HUDEP-2 (cell line): ENCODE data around the gene TRAF1.

ENCODE experiments used
- DNase-seq, 76 experiments: peaks; one replicate each; lab custom pipeline; 2025; ENCODE audit not compliant: unreplicated experiment in 76 of 76; lab: John Stamatoyannopoulos, UW

TRAF1 gene

DNA sequence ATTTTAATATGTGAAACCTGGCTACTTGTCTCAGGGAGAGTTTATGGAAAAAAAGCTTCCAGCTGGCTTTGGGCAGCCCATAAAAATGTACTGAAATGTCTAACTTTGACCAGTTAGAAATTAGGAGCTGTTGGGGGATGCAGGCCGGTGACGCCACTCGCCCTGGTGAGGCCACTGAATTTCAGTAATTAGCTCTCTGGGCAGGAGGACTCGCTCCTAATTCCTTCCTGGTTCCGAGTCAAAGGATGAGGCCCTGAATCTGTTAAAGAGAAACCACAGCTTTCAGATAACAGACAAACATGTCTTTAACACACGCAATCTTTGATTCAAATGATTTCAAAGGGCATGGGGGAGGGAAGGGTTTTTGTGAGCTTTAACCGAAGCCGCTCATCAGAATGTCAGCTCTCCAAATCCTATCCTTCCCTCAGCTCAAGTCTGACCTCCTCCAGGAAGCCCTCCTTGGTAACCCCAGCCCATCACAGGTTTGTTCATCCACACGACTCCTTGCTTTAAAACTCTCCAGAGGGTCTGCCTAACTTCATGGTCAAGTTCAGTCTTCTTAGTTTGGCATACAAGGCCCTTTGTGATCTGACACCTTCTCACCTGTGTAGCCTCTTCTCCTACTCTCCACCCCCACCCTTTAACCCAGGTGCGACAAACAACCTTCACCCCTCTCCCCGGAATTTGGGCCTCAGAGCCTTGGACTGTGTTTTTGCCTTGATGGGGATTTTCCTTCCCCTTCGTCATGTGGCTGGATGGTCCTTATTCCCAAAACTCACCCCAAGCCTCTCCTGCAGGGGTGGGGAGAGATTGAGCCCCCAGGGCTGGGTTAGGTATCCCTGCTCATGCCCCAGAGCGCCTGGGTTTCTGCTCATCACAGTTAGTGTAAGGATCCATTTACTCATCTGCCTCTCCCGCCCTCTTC lies 36.0 kb downstream of the TRAF1 start:
- DNase-seq, result no peak

DNA sequence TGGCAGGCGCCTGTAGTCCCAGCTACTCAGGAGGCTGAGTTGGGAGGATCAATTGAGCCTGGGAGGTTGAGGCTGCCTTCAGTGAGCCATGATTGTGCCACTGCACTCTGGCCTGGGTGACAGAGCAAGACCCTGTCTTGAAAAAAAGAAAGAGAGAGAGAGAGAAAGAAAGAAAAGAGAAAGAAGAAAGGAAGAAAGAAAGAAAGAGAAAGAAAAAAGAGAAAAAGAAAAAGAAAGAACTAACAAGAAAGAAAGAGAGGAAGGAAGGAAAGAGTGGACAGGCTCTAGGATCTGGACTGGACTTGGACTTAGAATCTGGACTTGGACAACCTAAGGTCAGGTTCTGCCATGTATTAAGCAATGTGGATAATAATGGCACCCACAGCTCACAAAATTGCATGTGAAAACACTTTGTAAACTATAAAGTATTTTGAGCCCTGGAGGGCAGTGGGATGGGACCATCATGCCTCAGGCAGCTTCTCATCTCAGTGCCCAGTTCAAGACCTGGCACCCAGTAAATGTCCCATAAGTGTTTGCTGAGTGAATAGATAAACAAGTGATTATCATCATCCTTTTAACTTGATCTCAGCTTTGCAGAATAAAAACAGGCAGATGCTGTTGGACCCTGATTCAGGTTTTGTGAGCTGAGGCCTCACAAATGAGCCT lies 36.9 kb downstream of the TRAF1 start:
- DNase-seq, result no peak

DNA sequence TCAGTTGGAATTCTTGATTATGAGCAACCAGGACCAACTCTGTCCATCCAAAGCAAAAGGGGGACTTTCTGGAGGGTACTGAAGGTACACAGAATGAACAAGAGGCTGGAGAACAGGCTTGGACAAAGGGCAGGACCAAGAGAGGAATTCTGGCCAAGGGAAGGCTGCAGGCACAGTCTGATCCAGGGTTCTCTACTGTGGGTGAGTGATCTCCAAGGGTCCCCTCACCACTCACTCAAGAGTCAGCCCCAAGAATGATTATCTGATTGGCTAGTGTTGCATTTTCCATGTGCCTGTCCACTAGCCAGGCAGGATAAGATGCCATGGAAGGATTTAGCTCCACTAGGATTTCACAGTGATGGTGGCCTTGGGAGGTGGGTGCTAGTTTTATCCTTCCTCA lies 38.0 kb downstream of the TRAF1 start:
- DNase-seq, result no peak

DNA sequence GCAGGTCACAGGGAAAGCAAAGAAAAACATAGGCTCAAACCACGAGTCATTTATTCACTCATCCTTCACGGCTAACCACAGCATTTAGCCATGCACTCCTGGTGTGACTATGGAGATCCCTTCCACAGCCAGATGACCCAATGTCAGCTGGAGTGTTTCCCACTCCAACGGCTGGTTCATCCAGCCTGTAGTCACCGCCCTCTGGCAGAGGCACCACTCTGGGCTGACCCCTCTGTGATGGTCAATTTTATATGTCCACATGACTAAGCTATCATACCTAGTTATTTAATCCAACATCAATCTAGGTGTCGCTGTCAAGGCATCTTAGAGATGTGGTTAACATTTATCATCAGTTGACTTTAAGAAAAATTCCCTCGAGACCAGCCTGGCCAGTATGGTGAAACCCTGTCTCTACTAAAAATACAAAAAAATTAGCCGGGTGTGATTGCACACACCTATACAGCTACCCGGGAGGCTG lies 40.1 kb downstream of the TRAF1 start:
- no peak for DNase-seq

DNA sequence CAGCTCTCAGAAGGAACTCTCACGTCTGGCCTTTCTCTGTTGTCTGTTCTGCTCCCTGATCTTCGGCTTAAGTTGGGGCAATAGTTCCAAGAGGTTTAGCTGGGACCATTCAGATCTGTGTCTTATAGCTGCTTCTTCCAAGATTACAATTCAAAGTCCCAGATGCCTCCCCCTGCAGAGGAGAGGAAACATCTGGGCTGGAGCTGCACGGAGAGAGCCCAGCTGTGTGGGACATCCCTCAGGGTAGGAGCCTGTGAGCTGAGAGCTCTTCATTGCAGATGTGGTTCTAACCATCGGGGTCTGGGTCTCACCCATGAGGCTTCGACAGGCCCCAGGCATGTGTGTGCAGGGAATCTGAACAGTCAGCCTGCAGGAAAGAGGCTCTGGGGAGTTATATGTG lies 40.6 kb downstream of the TRAF1 start:
- DNase-seq, result no peak

DNA sequence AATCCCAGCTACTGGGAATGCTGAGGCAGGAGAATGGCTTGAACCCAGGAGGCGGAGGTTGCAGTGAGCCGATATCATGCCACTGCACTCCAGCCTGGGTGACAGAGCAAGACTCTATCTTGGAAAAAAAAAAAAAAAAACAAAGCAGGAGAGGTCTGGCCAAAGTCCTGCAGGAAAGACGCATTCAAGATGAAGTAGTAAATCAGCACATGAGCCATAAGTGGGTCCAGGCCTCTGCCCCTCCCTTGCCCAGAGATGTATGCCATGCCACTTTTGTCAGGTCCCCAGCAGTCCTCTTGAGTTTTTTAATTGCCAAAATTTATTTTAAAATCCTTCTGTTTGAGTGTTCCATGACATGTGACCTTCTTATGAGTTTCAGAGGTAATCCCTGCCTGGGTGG lies 41.1 kb downstream of the TRAF1 start:
- no peak for DNase-seq

DNA sequence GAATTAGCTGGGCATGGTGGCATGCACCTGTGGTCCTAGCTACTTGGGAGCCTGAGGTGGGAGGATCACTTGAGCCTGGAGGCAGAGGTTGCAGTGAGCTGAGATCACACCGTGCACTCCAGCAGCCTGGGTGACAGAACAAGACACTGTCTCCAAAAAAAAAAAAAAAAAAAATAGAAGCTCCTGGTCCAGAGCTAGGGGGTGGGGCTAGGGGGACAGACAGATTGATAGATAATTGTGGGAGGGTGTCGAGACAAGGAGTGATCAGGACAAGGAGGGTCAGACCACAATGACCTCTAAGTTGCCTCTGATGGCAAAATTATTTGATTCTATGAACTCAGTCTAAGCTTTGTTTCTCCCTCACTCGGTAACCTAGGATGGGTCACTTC lies 43.0 kb downstream of the TRAF1 start:
- DNase-seq, result no peak

DNA sequence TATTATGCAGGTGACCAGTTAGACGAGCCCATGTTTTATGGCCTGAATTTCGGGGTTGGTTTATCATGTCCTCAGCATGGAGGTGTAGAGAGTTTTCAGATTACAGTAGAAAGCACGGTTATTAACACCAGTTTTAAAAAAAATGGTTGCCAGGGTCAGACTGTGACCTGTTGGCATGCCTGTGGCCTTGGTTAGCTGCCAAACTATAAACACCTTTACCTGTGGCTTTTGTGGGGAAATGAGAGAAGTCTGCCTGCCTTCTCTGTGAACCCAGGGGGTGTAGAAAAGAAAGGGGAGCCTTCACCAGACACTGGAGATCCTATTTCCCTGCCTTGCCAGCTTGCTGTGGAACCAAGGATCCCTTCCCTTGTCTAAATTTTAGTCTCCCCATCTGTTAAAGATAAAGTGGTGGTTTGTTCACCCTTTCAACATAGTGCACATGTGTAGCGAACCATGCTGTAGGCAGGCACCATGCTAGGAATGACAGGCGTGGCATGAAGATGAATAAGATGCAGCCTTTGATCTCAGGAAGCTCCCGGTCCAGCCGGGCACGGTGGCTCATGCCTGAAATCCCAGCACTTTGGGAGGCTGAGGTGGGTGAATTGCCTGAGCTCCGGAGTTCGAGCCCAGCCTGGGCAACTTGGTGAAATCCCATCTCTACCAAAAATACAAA lies 43.5 kb downstream of the TRAF1 start:
- no peak for DNase-seq

DNA sequence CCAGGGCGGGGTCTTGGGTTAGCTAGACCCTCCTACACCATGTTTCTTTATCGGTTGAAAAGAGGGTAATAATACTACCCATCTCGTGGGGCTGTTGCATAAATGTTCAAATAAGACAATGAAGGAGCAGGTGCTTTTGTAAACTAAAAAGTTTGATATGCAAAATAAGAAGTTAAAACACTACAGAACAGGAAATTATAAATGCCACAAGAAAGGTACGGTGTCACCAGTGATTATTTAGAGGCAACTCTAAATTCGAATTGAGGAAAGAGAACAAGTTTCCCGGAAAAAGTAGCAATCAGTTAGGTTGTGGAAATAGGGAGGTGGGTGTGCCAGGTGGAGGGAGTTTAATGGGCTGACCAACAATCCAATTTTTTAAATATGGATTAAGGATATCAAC lies 47.1 kb downstream of the TRAF1 start:
- DNase-seq, result no peak

DNA sequence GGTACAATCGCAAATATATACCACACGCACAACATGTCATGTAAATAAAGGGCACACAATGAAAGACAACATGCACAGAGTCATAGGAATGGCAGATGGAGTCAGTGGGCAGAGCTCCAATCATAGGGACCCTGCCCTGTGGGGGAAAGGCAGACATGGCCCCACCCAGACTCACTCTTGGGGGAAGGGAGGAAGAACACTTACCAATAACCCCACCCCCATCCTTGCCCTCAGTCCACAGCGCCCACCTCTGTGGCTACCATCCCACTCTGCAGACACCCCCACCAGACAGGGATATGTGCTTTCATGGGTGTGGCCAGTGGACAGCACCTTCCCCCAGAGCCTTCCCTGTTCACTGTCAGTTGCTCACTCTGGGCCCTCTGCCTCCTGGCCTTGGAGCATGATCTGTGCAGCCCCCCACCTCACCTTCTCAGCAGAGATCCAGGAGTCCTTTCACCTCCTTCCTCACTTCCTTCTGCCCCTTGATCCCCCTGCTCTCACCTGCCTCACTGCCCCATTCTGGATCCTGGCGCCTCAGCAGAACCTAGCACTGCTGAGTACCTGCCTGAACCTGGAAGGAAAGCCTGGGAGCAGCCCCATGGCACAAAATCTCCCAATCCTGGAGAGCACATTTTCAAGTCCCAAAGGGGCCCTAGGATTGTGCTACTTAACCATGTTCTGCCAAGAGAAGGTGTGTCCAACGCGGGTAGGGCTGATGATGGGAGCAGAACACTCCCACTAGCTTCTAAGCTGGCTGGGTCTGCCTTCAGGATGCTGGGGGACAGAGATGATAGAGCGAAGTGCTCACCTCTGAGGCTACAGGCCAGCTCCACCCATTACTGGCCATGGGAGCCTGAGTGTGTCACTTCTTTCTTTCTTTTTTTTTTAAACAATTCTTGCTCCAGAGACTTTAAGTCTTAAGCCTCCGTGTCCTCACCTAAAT lies 48.1 kb downstream of the TRAF1 start:
- peak in 17 of 76 experiments; percentile 1 to 36 (median 14) for DNase-seq

DNA sequence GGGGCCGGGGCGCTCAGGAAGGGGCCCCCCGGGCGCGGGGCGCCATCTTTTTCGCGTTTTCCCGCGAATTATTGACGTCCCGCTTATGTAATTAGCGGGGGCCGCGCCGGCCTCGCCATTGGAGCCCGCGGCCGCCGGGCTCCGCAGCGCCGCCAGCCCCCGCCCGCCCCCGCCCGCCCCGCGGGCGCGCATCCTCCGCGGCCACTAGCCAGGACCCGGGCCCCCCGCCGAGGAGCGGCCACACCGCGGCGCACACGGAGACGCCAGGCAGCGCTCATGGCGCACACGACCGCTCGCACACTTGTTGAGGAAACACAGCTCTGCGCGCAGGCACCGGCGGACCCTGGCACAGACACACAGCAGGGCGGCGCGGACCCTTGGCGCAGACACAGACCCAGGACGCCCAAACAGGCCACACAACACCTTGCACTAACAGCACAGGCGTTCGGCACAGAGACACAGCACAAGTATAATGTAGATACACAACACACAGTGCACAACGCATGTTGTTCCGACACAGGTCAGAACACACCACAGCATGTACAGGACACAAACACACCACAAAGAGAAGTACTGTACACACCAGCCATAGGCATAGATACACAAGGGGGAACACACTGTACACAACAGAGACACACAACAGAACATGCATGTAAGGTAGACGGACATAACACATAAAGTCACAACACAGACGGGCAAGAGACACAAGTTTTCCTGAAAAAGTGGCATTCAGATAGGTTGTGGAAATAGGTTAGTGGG lies 49.1 kb downstream of the TRAF1 start:
- DNase-seq, result peak in 70 of 76 experiments; percentile 8 to 75 (median 54)

DNA sequence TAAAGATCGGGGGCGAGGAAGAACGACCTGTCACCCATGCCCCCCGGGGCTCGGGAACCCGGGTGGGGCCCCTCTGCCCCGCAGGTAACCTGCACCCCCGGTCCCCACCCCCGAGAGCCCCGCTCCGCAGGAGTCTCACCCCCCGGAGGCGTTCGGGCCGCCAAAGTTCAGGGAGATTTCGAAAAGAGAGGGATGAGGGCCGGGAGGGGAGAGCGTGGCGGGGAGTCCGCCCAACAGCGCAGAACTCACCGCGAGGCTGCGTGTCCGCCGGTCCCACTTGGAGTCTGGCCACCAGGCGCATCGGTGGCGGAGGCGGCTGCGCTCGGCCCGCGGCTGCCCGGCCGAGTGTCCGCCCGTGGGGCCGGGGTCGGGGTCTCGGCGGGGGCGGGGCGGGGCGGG lies 49.8 kb downstream of the TRAF1 start, which contains the start of gene PHF19:
Gene PHF19, minus strand, starts transcription at position 347 of the 399 bp plus-strand sequence. CDS start 2,447 bp downstream, outside the sequence.
- peak in 22 of 76 experiments; percentile 35 to 59 (median 49) for DNase-seq

DNA sequence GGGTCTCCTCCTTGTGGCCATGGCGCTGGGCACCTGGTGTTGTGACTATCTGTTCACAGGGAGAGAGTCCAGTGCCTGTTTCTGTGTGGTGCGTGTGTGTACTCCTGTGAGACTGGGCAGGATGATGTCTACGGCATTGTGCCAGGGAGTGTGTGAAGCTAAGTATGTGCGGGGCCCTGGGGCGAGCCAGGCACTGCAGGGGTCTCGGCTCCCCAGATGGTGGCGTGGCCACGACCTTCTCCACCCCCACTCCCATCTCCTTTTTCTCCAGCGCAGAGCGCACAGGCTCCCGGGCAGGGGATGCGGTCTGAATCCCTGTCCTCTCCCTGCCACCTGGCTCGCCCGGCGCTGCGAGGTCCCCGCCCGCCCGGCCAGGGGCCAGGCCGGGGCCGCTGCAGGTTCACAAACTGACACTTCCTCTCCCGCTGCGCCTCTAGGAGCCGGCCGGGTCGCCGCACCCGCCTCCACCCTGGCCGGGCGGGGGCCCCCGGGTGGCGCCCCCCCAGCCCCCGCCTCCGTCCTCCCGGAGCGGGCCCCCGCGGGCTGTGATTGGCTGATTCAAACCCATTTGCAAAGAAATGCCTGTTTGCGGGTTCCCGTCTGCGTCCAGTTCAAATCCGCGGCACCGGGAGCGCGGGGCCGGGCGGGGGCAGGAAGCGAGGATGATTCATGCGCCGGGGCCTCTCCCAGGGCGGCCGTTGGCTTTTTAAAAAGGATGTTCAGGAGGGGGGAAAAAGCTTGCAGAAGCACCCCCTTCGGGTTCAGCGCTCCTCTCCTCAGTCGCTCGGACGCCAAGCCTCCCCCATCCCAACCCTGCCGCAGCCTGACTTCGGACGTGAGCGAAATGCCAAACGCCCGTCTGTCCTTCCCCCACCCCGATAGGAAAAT lies 50.4 kb downstream of the TRAF1 start:
- peak in 73 of 76 experiments; percentile 29 to 92 (median 82) for DNase-seq

DNA sequence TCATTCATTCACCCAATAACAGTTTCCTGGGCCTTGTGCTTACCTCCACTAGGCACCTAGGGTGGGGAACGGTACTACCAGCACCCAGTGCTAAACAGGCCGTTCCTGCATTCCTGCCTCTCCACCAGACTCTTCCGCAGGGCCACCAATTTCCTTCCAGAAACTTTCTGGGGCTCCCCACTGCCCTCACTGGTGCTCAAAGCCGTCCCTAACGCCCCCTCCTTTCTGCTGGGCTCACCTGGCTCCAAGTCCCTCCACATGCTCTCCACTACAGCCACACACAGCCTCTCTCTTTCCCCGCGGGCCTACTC lies 51.0 kb downstream of the TRAF1 start:
- no peak for DNase-seq

DNA sequence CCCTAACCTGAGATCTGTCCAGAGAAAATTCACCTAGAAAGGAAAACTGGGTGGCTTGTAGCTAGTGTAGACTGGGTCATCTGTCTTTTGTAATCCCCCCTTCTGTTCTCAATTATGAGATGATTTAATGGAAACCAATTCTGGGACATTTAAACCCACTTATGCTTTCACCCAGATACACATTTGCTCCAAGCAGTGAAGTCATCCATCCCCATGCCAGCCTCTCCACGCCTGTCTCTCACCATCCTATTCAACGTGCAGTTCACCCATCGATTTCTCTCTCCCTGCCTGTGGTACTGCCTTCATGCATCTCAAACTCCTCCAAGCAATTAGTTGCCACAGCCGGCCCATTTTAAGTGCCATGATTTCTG lies 51.4 kb downstream of the TRAF1 start:
- DNase-seq, result no peak

DNA sequence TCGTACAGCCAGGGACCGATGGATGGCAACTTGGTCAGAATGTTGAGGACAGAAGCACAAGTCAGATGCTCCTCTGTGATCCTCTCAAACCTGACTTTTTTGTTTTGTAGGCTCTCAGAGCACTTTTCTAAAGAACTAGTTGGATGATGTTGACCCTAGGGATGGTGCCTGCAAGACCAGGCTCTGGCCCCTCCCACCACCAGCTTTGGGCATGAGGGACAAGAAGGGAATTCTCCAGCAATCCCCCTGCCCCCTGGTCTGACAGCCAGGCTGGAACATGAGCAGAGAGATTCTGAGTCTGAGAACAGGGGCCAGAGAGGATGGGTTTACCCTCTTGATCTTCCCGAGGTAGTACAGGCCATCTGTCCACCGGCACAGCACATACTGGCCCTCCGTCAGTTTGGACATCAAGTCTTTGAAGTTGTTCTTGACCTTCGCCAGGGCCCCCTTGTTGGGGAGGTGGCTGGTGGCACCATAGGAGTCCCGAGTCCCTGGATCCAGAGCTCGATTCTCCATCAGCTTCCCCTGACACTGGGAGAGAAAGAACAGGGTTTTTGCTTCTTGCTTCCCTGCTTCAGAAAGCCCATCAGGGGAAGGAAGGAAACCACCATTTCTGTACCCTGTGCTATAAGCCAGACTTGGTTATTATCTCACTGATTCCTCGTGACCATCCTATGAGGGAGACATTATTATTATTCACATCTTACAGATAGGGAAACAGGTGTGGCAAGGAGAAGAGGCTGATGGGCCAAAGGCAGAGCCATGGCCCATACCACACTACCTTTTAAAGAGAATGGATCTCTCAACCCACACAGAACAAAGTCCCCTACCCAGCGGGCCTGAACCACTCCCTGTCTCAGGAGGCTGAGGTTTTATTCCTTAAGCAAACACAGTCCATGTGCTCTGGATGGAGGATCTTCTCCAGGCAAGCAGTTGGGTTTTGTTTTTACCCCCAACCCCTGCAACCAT lies 52.1 kb downstream of the TRAF1 start:
- no peak for DNase-seq

DNA sequence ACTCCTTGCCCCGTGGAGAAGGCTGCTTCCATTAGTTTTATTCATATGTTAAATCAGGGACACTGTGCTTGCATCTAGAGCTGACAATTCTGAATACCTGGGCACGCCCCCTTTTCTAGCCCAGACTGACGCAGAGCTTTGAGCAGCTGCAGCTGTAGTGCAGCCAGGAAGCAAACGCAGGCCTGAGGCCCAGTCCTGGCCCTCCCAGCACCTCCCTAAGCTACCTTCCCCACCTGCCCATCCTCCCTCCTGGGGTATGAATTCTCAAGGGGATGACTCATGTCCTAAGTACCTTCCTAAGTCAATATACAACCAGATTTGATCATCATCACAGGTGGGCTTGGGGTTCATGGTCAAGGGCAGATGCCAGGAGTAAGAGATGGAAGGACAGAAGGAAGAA lies 53.1 kb downstream of the TRAF1 start:
- no peak for DNase-seq
